Measurements from ENCODE around the gene LAG3. TPM values are rescaled to one million over a fixed set of nuclear protein-coding genes. Genes with fewer than 3 reads are reported as not detected.
A peak's percentile ranks its signal among the peaks of the same experiment; 100 is the strongest.

Gene LAG3
- total RNA-seq, 1 experiment from 2014 or later = 2.2 TPM

DNA sequence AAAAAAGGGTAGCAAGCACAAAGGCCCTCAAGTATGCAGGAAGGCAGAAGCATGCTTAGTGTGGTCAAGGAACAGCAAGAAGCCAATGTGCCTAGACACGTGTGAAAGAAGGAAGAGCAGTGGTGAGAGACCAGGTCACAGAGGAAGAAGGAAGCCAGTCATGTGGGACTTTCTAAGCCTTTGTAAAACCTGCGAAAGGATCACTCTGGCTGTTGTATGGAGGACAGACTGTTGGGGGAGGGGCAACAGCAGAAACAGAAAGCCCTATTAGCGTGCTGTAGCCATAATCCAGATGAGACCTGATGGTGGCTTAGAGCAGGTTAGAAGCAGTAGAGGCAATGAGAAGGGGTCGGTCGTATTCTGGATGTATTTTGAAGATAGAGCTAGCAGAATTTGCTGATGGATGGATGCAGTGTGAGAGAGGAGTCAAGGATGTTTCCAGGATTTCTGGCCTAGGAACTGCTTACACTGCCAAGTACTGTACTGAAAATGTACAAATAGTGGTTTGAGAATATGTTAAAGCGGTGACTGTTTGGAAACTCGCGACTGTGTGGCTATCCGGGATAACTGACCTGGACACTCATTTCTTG, 13.7 kb upstream of the LAG3 start:
- H3K9me3 Mint-ChIP-seq = no peaks in the 10 kb centered on the region
- H3K4me2 ChIP-seq (ENCODE audit: insufficient read depth, insufficient read length, low read length) = no peak overlapping the region
- H3K4ac ChIP-seq (ENCODE audit: low read depth, low read length) = no peak overlapping the region; the same call in 1 of the 2 replicates
- peaks cover 5% of the 10 kb centered on the region; the same call in 1 of the 2 replicates for H3K4me1 ChIP-seq (ENCODE audit: insufficient read depth, low read length)
- no peak overlapping the region for H3K56ac ChIP-seq (ENCODE audit: insufficient read length, low read depth, low read length)
- H3K23ac ChIP-seq (ENCODE audit: insufficient read length, low read depth, low read length) = no peak overlapping the region
- H3K9ac ChIP-seq (ENCODE audit: extremely low read depth, insufficient read length, low read length) = no peak overlapping the region
- no peaks in the 10 kb centered on the region for H3K27me3 ChIP-seq (ENCODE audit: insufficient read depth, low read length)
- no peak overlapping the region for H3K4me3 Mint-ChIP-seq
- peak overlapping the region; percentile 72 for H3K18ac ChIP-seq (ENCODE audit: insufficient read length, low read depth, low read length)
- no peak overlapping the region for H3T11ph ChIP-seq (ENCODE audit: low read length)
- H2BK5ac ChIP-seq (ENCODE audit: insufficient read length, low read length) = no peak overlapping the region
- no peak overlapping the region for H2BK20ac ChIP-seq (ENCODE audit: low read depth, low read length, poor library complexity, severe bottlenecking)
- TF ChIP-seq, protein P1, sequence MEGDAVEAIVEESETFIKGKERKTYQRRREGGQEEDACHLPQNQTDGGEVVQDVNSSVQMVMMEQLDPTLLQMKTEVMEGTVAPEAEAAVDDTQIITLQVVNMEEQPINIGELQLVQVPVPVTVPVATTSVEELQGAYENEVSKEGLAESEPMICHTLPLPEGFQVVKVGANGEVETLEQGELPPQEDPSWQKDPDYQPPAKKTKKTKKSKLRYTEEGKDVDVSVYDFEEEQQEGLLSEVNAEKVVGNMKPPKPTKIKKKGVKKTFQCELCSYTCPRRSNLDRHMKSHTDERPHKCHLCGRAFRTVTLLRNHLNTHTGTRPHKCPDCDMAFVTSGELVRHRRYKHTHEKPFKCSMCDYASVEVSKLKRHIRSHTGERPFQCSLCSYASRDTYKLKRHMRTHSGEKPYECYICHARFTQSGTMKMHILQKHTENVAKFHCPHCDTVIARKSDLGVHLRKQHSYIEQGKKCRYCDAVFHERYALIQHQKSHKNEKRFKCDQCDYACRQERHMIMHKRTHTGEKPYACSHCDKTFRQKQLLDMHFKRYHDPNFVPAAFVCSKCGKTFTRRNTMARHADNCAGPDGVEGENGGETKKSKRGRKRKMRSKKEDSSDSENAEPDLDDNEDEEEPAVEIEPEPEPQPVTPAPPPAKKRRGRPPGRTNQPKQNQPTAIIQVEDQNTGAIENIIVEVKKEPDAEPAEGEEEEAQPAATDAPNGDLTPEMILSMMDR (conservative IDR thresholded peaks at IDR 0.05) = no peak
- H4K5ac ChIP-seq (ENCODE audit: insufficient read length, low read depth, low read length) = no peak overlapping the region
- no CpG with 5 or more reads among the region's 9 CpGs for WGBS (ENCODE audit: extremely low coverage, insufficient read length, low lambda C conversion rate)
- H4K20me1 ChIP-seq (ENCODE audit: control insufficient read depth, insufficient read depth, insufficient read length) = no peaks in the 10 kb centered on the region
- H3K9me3 ChIP-seq (ENCODE audit: control insufficient read depth, low read depth, low read length) = no peaks in the 10 kb centered on the region
- H4K8ac ChIP-seq (replicated peaks; ENCODE audit: insufficient read length, low read depth, low read length) = no peak overlapping the region
- peak overlapping the region; percentile 17; the same call in 1 of the 2 replicates for H3K14ac ChIP-seq (ENCODE audit: insufficient read depth, low read length)
- H3K27ac Mint-ChIP-seq = no peak overlapping the region
- no peaks in the 10 kb centered on the region; a peak in 1 of 7 replicates for H3K36me3 Mint-ChIP-seq (ENCODE audit: insufficient read depth in 1 of 3, low read depth in 3 of 3)
- peak overlapping the region; percentile 67 for H2BK12ac ChIP-seq (ENCODE audit: insufficient read length, low read depth, low read length)
- no peak overlapping the region for H3K27ac ChIP-seq (ENCODE audit: insufficient read length, low read depth, low read length)
- H2AFZ ChIP-seq (ENCODE audit: low read length) = no peak overlapping the region
- no peak for DNase-seq
- no peaks in the 10 kb centered on the region for H3K79me1 ChIP-seq (ENCODE audit: insufficient read depth, low read depth, low read length, poor library complexity, severe bottlenecking)
- H2BK15ac ChIP-seq (ENCODE audit: low read depth, low read length) = 0 out of 2 replicates have a peak overlapping the region, but pooled peaks have one; percentile 45
- no peaks in the 10 kb centered on the region for H3K23me2 ChIP-seq (ENCODE audit: insufficient read length, low read depth, low read length, poor library complexity, severe bottlenecking)
- no peaks in the 10 kb centered on the region; the same call in 1 of the 2 replicates for H3K27me3 Mint-ChIP-seq (ENCODE audit: low read depth)
- H2AK5ac ChIP-seq (ENCODE audit: insufficient read length, low read length) = no peak overlapping the region
- no peak overlapping the region for H4K91ac ChIP-seq (ENCODE audit: insufficient read length, low read depth, low read length)
- H2BK120ac ChIP-seq (ENCODE audit: low read depth, low read length, poor library complexity, severe bottlenecking) = no peak overlapping the region
- peaks cover 38 to 57% of the 10 kb centered on the region in 2 experiments for H3K4me1 Mint-ChIP-seq
- H3K79me2 ChIP-seq (ENCODE audit: insufficient read depth, low read length) = no peaks in the 10 kb centered on the region
